ENCODE results near the gene DPP7. TPM values are rescaled to one million over a fixed set of nuclear protein-coding genes. Genes with fewer than 3 reads are reported as not detected.

Gene DPP7
- total and polyA plus RNA-seq, 2 experiments from 2014 or later = 19.7 to 26.8 TPM

DNA sequence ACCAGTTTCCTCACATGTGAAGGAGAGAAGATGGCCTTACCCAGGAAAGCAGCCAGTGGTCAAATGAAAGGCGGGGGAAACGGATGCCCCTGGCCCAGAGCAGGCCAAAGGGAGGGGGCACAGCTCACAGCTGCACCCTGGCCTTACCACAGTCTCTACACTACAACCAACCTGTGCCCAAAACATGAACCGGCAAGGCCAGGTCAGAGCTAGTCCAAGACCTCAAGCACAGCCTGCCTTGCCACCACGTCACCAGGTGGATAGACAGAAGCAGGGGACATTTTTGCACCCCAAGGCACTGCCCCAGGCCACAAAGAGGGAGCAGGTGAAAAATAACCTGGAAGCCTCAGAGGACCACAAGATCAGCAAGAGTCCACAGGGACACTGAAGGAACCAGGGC lies 28.9 kb upstream of the DPP7 start (continued):
- TF ChIP-seq, protein P1, sequence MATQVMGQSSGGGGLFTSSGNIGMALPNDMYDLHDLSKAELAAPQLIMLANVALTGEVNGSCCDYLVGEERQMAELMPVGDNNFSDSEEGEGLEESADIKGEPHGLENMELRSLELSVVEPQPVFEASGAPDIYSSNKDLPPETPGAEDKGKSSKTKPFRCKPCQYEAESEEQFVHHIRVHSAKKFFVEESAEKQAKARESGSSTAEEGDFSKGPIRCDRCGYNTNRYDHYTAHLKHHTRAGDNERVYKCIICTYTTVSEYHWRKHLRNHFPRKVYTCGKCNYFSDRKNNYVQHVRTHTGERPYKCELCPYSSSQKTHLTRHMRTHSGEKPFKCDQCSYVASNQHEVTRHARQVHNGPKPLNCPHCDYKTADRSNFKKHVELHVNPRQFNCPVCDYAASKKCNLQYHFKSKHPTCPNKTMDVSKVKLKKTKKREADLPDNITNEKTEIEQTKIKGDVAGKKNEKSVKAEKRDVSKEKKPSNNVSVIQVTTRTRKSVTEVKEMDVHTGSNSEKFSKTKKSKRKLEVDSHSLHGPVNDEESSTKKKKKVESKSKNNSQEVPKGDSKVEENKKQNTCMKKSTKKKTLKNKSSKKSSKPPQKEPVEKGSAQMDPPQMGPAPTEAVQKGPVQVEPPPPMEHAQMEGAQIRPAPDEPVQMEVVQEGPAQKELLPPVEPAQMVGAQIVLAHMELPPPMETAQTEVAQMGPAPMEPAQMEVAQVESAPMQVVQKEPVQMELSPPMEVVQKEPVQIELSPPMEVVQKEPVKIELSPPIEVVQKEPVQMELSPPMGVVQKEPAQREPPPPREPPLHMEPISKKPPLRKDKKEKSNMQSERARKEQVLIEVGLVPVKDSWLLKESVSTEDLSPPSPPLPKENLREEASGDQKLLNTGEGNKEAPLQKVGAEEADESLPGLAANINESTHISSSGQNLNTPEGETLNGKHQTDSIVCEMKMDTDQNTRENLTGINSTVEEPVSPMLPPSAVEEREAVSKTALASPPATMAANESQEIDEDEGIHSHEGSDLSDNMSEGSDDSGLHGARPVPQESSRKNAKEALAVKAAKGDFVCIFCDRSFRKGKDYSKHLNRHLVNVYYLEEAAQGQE (IDR thresholded peaks at IDR 0.05; ENCODE audit: unreplicated experiment) = no peak
- TF ChIP-seq ZNF114 (CRISPR knock-in tag; IDR thresholded peaks at IDR 0.05) = no peak
- TF ChIP-seq STAT1 (IDR thresholded peaks at IDR 0.05; ENCODE audit: unreplicated experiment) = no peak
- TF ChIP-seq NANOG (IDR thresholded peaks at IDR 0.05; ENCODE audit: borderline replicate concordance) = no peak
- no peak for TF ChIP-seq EZH2 (IDR thresholded peaks at IDR 0.05; ENCODE audit: low read depth, unreplicated experiment)
- no peak for TF ChIP-seq CREB1 (CRISPR knock-in tag; IDR thresholded peaks at IDR 0.05; ENCODE audit: low read depth)
- TF ChIP-seq ZNF331 (CRISPR knock-in tag; IDR thresholded peaks at IDR 0.05; ENCODE audit: low read depth) = no peak
- TF ChIP-seq, protein P2, sequence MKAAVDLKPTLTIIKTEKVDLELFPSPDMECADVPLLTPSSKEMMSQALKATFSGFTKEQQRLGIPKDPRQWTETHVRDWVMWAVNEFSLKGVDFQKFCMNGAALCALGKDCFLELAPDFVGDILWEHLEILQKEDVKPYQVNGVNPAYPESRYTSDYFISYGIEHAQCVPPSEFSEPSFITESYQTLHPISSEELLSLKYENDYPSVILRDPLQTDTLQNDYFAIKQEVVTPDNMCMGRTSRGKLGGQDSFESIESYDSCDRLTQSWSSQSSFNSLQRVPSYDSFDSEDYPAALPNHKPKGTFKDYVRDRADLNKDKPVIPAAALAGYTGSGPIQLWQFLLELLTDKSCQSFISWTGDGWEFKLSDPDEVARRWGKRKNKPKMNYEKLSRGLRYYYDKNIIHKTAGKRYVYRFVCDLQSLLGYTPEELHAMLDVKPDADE (IDR thresholded peaks at IDR 0.05) = no peak

DNA sequence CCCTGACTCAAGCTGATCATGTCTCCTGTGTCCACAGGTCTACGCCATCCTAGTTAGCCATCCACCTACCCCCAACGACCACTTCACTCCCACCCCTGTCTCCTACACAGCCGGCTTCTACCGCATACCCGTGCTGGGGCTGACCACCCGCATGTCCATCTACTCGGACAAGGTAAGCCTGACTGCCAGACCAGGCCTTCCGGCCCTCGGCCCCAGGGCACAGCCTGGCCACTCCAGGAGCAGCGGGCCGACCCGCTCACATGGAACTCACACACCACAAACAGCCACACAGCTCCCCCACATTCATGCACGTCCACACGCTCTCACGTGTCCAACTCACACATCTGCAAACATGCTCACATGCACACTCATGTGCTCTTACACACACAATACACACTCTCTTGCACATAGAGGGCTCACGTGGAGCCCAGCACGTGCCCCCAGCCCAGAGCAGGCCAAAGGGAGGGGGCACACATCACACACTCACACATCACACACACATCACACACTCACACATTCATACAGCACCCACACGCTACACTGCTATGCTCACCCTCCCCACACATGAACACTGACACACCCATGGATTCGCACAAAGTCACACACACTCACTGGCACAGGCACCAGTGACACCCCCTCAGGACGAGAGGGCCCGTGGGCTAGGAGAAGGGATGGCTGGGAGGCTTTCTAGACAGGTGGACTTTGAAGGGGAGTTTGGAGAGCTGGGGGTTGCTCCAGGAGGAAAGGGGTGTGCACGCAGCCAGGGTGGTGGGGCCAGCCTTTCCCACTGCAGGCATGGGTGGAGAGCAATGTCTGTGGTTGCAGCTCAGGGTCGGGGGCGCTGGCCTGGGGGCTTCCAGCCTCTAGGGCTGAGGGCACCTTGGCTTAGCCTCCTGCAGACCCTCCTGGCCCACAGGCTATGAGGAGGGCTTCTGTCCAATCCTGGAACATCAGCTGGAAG lies 27.7 kb upstream of the DPP7 start:
- no peaks in the 10 kb centered on the region for H3K36me3 Mint-ChIP-seq (ENCODE audit: low read depth)
- Histone ChIP-seq H3K27ac (ENCODE audit: low read depth) (no peak overlapping the region), H3K36me3 (ENCODE audit: insufficient read depth) (no peaks in the 10 kb centered on the region), H3K4me3 (no peak overlapping the region), H4K20me1 (replicated peaks; ENCODE audit: insufficient read depth) (no peaks in the 10 kb centered on the region), H2AFZ (no peak overlapping the region), H3K4me2 (no peak overlapping the region), H3K27me3 (ENCODE audit: insufficient read depth) (peaks cover 42% of the 10 kb centered on the region), H3K4me1 (ENCODE audit: insufficient read depth) (peaks cover 12% of the 10 kb centered on the region), H3F3A (replicated peaks; ENCODE audit: low read depth) (no peaks in the 10 kb centered on the region), H3K79me2 (replicated peaks; ENCODE audit: insufficient read depth) (no peaks in the 10 kb centered on the region), H3K9me2 (ENCODE audit: insufficient read depth) (no peaks in the 10 kb centered on the region)
- DNase-seq (ENCODE audit: low spot score) (no peak), ATAC-seq (no peak)
- peaks cover 10% of the 10 kb centered on the region for H3K4me1 Mint-ChIP-seq
- H3K4me3 Mint-ChIP-seq = no peak overlapping the region
- no peaks in the 10 kb centered on the region for H3K9me3 Mint-ChIP-seq
- no peak overlapping the region for H3K27ac Mint-ChIP-seq
- no peak for TF ChIP-seq ZNF114 (CRISPR knock-in tag; IDR thresholded peaks at IDR 0.05)
- no peak for TF ChIP-seq STAT1 (IDR thresholded peaks at IDR 0.05; ENCODE audit: unreplicated experiment)
- no peak for TF ChIP-seq POLR2AphosphoS5 (IDR thresholded peaks at IDR 0.05; ENCODE audit: low read depth)
- no peak for TF ChIP-seq JUNB (IDR thresholded peaks at IDR 0.05; ENCODE audit: unreplicated experiment)
- TF ChIP-seq, protein P3, sequence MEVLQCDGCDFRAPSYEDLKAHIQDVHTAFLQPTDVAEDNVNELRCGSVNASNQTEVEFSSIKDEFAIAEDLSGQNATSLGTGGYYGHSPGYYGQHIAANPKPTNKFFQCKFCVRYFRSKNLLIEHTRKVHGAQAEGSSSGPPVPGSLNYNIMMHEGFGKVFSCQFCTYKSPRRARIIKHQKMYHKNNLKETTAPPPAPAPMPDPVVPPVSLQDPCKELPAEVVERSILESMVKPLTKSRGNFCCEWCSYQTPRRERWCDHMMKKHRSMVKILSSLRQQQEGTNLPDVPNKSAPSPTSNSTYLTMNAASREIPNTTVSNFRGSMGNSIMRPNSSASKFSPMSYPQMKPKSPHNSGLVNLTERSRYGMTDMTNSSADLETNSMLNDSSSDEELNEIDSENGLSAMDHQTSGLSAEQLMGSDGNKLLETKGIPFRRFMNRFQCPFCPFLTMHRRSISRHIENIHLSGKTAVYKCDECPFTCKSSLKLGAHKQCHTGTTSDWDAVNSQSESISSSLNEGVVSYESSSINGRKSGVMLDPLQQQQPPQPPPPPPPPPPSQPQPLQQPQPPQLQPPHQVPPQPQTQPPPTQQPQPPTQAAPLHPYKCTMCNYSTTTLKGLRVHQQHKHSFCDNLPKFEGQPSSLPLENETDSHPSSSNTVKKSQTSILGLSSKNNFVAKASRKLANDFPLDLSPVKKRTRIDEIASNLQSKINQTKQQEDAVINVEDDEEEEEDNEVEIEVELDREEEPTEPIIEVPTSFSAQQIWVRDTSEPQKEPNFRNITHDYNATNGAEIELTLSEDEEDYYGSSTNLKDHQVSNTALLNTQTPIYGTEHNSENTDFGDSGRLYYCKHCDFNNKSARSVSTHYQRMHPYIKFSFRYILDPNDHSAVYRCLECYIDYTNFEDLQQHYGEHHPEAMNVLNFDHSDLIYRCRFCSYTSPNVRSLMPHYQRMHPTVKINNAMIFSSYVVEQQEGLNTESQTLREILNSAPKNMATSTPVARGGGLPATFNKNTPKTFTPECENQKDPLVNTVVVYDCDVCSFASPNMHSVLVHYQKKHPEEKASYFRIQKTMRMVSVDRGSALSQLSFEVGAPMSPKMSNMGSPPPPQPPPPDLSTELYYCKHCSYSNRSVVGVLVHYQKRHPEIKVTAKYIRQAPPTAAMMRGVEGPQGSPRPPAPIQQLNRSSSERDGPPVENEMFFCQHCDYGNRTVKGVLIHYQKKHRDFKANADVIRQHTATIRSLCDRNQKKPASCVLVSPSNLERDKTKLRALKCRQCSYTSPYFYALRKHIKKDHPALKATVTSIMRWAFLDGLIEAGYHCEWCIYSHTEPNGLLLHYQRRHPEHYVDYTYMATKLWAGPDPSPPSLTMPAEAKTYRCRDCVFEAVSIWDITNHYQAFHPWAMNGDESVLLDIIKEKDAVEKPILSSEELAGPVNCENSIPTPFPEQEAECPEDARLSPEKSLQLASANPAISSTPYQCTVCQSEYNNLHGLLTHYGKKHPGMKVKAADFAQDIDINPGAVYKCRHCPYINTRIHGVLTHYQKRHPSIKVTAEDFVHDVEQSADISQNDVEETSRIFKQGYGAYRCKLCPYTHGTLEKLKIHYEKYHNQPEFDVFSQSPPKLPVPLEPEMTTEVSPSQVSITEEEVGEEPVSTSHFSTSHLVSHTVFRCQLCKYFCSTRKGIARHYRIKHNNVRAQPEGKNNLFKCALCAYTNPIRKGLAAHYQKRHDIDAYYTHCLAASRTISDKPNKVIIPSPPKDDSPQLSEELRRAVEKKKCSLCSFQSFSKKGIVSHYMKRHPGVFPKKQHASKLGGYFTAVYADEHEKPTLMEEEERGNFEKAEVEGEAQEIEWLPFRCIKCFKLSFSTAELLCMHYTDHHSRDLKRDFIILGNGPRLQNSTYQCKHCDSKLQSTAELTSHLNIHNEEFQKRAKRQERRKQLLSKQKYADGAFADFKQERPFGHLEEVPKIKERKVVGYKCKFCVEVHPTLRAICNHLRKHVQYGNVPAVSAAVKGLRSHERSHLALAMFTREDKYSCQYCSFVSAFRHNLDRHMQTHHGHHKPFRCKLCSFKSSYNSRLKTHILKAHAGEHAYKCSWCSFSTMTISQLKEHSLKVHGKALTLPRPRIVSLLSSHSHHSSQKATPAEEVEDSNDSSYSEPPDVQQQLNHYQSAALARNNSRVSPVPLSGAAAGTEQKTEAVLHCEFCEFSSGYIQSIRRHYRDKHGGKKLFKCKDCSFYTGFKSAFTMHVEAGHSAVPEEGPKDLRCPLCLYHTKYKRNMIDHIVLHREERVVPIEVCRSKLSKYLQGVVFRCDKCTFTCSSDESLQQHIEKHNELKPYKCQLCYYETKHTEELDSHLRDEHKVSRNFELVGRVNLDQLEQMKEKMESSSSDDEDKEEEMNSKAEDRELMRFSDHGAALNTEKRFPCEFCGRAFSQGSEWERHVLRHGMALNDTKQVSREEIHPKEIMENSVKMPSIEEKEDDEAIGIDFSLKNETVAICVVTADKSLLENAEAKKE (CRISPR knock-in tag; IDR thresholded peaks at IDR 0.05) = no peak
- peaks cover 49% of the 10 kb centered on the region for H3K27me3 Mint-ChIP-seq (ENCODE audit: insufficient read depth, low read depth, poor library complexity)
